Nephron progenitor cell (in vitro differentiated cells): ENCODE data around the gene EMP2.

ENCODE experiments used
- DNase-seq: peaks from one replicate; pipeline ENCODE4 v3.0.0; 2021
- H3K27ac Mint-ChIP-seq: 2 replicates; pipeline ENCODE4 v1.8.0; 2021; ENCODE audit warnings: mild to moderate bottlenecking, moderate library complexity, mixed read lengths
- H3K27me3 Mint-ChIP-seq: 2 replicates; pipeline ENCODE4 v1.8.0; 2021; ENCODE audit warnings: mild to moderate bottlenecking, low read depth, mixed read lengths; ENCODE audit not compliant: poor library complexity
- H3K36me3 Mint-ChIP-seq: 2 replicates; pipeline ENCODE4 v1.8.0; 2021; ENCODE audit warnings: low read depth, mixed read lengths
- H3K4me1 Mint-ChIP-seq: 2 replicates; pipeline ENCODE4 v1.8.0; 2021; ENCODE audit warnings: mixed read lengths
- H3K4me3 Mint-ChIP-seq: 2 replicates; pipeline ENCODE4 v1.8.0; 2021; ENCODE audit warnings: mild to moderate bottlenecking, moderate library complexity, mixed read lengths
- H3K9me3 Mint-ChIP-seq: 2 replicates; pipeline ENCODE4 v1.8.0; 2021; ENCODE audit warnings: mild to moderate bottlenecking, moderate library complexity, mixed read lengths
- TF ChIP-seq, protein P1 (sequence below): fragments of 200-600 bp; sonication (generic); IDR thresholded peaks from 2 replicates; pipeline ENCODE4 v1.5.0; 2021; ENCODE audit warnings: antibody characterized with exemption

Gene EMP2, protein sequence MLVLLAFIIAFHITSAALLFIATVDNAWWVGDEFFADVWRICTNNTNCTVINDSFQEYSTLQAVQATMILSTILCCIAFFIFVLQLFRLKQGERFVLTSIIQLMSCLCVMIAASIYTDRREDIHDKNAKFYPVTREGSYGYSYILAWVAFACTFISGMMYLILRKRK

DNA sequence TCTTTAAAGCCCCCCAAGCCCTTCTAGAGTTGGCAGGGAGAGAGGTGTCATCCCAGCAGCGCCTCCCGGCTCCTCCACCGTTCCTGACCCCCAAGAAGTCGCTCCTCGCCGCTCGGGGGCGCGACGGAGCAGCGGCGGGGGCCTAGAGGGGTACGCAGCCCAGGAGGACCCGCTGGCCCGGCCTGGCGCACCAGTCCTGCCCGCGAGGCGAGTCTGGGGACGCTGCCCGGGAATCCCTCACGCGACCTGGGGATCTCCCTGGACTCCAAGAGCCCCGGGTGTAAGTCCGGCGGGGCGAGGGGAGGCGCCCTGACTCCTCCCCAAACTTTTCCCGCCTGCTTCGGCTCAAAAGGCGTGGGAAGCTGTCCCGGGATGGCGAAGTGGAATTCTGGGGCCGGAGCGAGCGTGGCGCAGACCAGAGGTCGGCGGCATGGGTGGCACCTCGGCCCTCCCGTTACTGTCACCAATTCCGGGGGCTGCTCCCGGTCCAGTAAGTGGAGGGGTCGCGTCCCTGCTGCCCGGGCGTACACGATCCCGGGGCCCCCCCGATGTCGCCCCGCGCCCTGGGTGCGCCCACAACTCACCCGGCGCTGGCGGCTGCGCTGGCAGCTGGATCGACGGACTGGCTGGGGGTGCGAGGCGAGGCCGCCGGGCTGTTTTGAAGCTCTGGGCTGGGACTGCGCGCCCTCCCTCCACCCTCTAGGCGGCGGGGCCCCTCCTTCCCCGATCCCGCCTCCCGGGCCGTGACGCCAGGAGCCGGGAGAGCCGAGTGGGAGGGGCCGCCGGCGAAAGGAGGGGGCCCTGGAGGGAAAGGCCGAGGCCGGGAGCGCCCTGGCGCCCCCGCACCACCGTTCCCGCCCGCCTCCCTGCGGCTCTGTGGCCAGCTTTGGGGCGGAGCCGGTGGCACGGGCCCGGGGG, at the start of gene EMP2:
TSS of gene EMP2 (minus strand) at position 634 of the 918 bp plus-strand sequence. CDS start 32,981 bp downstream, outside the sequence.
- Mint-ChIP-seq H3K4me1 (peaks cover 63% of the 10 kb centered on the region), H3K4me3 (peak within 1 kb of the TSS; percentile 84), H3K9me3 (peaks cover 5% of the 10 kb centered on the region), H3K27ac (no peak within 1 kb of the TSS), H3K36me3 (no peaks in the 10 kb centered on the region), H3K27me3 (peaks cover 3% of the 10 kb centered on the region)
- peak; percentile 86 for DNase-seq
- TF ChIP-seq, protein P1, sequence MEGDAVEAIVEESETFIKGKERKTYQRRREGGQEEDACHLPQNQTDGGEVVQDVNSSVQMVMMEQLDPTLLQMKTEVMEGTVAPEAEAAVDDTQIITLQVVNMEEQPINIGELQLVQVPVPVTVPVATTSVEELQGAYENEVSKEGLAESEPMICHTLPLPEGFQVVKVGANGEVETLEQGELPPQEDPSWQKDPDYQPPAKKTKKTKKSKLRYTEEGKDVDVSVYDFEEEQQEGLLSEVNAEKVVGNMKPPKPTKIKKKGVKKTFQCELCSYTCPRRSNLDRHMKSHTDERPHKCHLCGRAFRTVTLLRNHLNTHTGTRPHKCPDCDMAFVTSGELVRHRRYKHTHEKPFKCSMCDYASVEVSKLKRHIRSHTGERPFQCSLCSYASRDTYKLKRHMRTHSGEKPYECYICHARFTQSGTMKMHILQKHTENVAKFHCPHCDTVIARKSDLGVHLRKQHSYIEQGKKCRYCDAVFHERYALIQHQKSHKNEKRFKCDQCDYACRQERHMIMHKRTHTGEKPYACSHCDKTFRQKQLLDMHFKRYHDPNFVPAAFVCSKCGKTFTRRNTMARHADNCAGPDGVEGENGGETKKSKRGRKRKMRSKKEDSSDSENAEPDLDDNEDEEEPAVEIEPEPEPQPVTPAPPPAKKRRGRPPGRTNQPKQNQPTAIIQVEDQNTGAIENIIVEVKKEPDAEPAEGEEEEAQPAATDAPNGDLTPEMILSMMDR: peak; percentile 44

DNA sequence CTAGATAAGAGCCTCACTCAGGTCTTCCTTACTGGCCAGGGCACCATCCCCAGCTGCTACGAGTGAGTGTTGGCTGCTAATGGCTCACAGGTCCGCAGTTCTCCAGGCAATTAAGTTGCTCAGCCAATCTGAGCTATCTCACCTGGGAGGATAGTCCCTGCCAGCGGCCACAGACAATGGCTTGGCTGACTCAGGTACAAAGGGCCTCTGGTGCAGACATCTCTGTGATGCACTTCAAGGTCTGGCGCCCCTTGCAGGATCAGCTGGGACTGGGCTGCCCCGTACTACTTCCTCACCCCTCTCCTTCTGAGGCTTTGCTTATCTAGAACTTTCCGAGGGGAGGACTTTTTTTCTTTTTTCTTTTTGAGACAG, 49.2 kb upstream of the EMP2 start:
- Mint-ChIP-seq H3K27ac (no peak overlapping the region), H3K4me1 (peaks cover 11% of the 10 kb centered on the region), H3K27me3 (peaks cover 7% of the 10 kb centered on the region), H3K9me3 (peaks cover 6% of the 10 kb centered on the region), H3K4me3 (no peak overlapping the region), H3K36me3 (no peaks in the 10 kb centered on the region)
- TF ChIP-seq, protein P1: no peak
- DNase-seq: no peak

DNA sequence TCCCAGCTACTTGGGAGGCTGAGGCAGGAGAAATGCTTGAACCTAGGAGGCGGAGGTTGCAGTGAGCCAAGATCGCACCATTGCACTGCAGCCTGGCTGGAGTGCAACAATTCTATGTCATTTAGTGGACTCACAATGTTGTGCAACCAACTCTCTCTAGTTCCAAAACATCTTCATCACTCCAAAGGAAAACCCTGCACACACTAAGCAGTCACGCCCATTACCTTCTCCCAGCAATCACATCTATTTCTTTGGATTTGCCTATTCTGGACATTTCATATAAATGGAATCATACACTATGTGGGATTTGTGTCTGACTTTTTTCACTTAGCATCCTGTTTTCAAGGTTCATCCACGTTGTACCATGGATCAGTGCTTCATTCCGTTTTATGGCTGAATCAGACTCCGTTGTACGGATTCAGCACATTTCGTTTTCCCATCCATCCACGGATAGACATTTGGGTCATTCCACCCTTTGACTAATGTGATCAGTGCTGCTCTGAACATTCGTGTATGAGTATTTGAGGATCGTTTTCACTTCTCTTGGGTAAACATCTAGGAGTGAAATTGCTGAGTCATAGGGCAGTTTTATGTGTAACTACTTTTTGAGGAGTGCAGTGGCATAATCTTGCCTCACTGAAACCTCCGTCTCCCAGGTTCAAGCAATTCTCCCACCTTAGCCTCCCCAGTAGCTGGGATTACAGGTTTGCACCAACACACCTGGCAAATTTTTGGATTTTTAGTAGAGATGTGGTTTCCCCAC, 45.4 kb upstream of the EMP2 start:
- Mint-ChIP-seq H3K36me3 (no peaks in the 10 kb centered on the region), H3K27me3 (no peaks in the 10 kb centered on the region), H3K4me1 (peaks cover 5% of the 10 kb centered on the region), H3K27ac (no peak overlapping the region), H3K4me3 (no peak overlapping the region), H3K9me3 (peaks cover 4% of the 10 kb centered on the region)
- TF ChIP-seq, protein P1: no peak
- DNase-seq: no peak

DNA sequence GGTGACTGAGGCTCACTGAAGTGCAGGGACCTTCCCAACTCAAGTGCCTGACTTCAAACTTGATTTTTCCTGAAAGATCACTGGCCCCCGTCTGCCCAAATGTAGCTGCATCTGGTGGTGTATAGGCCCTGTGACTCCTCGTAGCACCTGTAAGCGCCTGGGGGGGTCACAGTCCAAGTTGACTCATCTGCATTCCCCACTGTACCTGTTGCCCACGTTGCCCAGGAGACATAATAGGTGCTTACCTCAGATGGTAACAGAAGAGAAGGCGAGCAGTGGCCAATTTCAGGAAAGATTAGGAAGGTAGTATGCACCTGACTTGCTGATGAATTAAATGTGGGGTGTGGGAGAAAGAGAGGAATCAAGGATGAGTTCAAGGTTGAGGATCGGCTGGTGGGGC, 44.1 kb upstream of the EMP2 start:
- Mint-ChIP-seq H3K9me3 (peaks cover 4% of the 10 kb centered on the region), H3K4me1 (peaks cover 9% of the 10 kb centered on the region), H3K27ac (no peak overlapping the region), H3K4me3 (no peak overlapping the region), H3K27me3 (peaks cover 6% of the 10 kb centered on the region), H3K36me3 (no peaks in the 10 kb centered on the region)
- no peak for DNase-seq
- TF ChIP-seq, protein P1: no peak

DNA sequence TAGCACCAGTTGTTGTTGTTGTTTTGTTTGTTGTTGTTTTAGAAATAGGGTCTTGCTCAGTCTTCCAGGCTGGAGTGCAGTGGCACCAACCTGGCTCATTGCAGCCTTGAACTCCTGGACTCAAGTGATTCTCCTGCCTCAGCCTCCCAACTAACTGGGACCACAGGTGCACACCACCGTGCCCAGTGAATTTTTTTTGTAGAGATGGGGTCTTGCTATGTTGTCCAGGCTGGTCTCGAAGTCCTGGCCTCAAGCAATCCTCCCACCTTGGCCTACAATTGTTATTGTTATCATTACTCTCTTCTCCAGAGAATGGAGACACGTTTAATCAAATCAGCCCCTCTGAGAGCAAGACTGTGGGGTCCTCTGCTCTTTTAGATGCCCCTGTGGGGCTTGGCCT, 42.7 kb upstream of the EMP2 start:
- Mint-ChIP-seq H3K27me3 (peaks cover 18% of the 10 kb centered on the region), H3K9me3 (peaks cover 4% of the 10 kb centered on the region), H3K4me1 (peaks cover 22% of the 10 kb centered on the region), H3K4me3 (no peak overlapping the region), H3K27ac (no peak overlapping the region), H3K36me3 (no peaks in the 10 kb centered on the region)
- DNase-seq: no peak
- TF ChIP-seq, protein P1: no peak
